Transverse colon (tissue), 4 donors: ENCODE measurements around the gene BRSK2. TPM values are rescaled to one million over a fixed set of nuclear protein-coding genes. Genes with fewer than 3 reads are reported as not detected.

ENCODE experiments used
- DNase-seq: peaks from one replicate; pipeline ENCODE4 v3.0.0-alpha.2; 2019
- H3K27ac ChIP-seq, 4 donors: fragments of 200-600 bp; sonication (generic); 2 replicates each; pipeline ENCODE4 v1.5.1; 2016 to 2018; ENCODE audit warnings: inconsistent platforms in 4 of 4
- H3K27me3 ChIP-seq: fragments of 200-600 bp; sonication (generic); 2 replicates; pipeline ENCODE4 v1.5.1; 2017; ENCODE audit warnings: inconsistent platforms
- H3K36me3 ChIP-seq, 4 donors: fragments of 200-600 bp; sonication (generic); 2 replicates each; pipeline ENCODE4 v1.5.1; 2017 to 2019; ENCODE audit warnings: inconsistent platforms in 4 of 4
- H3K4me1 ChIP-seq, 4 donors: fragments of 200-600 bp; sonication (generic); 2 replicates each; pipeline ENCODE4 v1.5.1; 2017 to 2020; ENCODE audit warnings: inconsistent platforms in 4 of 4
- H3K4me3 ChIP-seq, 4 donors: fragments of 200-600 bp; sonication (generic); 1 replicate in 1 of 4; 2 replicates in 3 of 4; pipeline versions ENCODE4 v1.5.1 to v1.6.1; 2017 to 2019; ENCODE audit warnings: inconsistent platforms in 4 of 4
- H3K9me3 ChIP-seq, 2 donors: fragments of 200-600 bp; sonication (generic); 2 replicates each; pipeline ENCODE4 v1.5.1; 2017 to 2019; ENCODE audit warnings: inconsistent platforms in 2 of 2
- EP300 ChIP-seq: sonication (generic); formaldehyde crosslinking; IDR thresholded peaks from one replicate; pipeline ENCODE4 v1.6.1; 2017; ENCODE audit warnings: antibody characterized with exemption, low read depth
- POLR2A ChIP-seq: fragments of 450-650 bp; IDR thresholded peaks from one replicate; pipeline ENCODE4 v1.6.1; 2016; ENCODE audit warnings: antibody characterized with exemption, mild to moderate bottlenecking, moderate library complexity
- POLR2AphosphoS5 ChIP-seq, 3 donors: sonication (generic); formaldehyde crosslinking; IDR thresholded peaks; one replicate each; pipeline ENCODE4 v1.6.1; 2016; ENCODE audit warnings: antibody characterized with exemption in 3 of 3
- WGBS, 2 donors: methylation state at CpG; one replicate each; pipeline ENCODE4 v1.1.5; 2018; ENCODE audit warnings: low coverage in 1 of 2; 5-methylcytosine and 5-hydroxymethylcytosine counted together
- in situ Hi-C, 4 donors: fragments of 200-750 bp; cut with MboI; loops; one replicate each; pipeline versions ENCODE4 v1.15.0 to v1.15.1; 2017; ENCODE audit warnings: low sequenced_read_pairs in 3 of 4, low pct_ligation_motif_present in 1 of 4, low pct_unique_long_range_greater_than_20kb in 1 of 4
- intact Hi-C: fragments of 100-400 bp; cut with DNase I; formaldehyde crosslinking; loops from one replicate; pipeline ENCODE4 v1.15.1; 2023; ENCODE audit warnings: low total_unique reads
- total RNA-seq, 4 donors: library from RNA; depleted of rRNA; stranded (reverse); fragments of >200 nt; gene quantifications; one replicate each; pipeline ENCODE4 v1.1.0, GENCODE V29; 2016
- TF ChIP-seq, protein P1 (sequence below), 5 experiments: fragments of 200-600 bp in 3 of 5; fragments of 450-650 bp in 2 of 5; sonication (generic) in 3 of 5; IDR thresholded peaks; 1 replicate in 2 of 5; 2 replicates in 3 of 5; pipeline ENCODE4 v1.5.1; 2016 to 2017; ENCODE audit warnings: antibody characterized with exemption in 5 of 5, inconsistent platforms in 3 of 5, mild to moderate bottlenecking in 2 of 5, moderate library complexity in 1 of 5

Gene BRSK2
- total RNA-seq, 4 donors from 2014 or later = 0.14 to 1.8 (median 0.95) TPM; not detected in 1

DNA sequence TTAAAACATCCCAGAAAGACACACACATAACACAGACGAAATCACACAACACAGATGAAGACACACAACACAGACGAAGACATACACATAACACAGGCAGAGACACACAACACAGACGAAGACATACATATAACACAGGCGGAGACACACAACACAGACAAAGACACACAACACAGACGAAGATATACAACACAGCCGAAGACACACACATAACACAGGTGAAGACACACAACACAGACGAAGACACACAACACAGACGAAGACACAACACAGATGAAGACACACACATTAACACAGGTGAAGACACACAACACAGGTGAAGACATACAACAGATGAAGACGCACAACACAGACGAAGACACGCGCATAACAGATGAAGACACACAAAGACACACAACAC is 101.6 kb downstream of the BRSK2 start:
- no peak overlapping the region for H3K27ac ChIP-seq
- intact Hi-C loops = no loop called here
- peaks cover 25 to 54% (median 29%) of the 10 kb centered on the region in 4 donors for H3K4me1 ChIP-seq
- no peak for DNase-seq
- no peak overlapping the region for H3K4me3 ChIP-seq
- in situ Hi-C loops = no loop called here
- no peaks in the 10 kb centered on the region for H3K9me3 ChIP-seq
- H3K36me3 ChIP-seq = no peaks in the 10 kb centered on the region
- H3K27me3 ChIP-seq = no peaks in the 10 kb centered on the region
- TF ChIP-seq, protein P1, sequence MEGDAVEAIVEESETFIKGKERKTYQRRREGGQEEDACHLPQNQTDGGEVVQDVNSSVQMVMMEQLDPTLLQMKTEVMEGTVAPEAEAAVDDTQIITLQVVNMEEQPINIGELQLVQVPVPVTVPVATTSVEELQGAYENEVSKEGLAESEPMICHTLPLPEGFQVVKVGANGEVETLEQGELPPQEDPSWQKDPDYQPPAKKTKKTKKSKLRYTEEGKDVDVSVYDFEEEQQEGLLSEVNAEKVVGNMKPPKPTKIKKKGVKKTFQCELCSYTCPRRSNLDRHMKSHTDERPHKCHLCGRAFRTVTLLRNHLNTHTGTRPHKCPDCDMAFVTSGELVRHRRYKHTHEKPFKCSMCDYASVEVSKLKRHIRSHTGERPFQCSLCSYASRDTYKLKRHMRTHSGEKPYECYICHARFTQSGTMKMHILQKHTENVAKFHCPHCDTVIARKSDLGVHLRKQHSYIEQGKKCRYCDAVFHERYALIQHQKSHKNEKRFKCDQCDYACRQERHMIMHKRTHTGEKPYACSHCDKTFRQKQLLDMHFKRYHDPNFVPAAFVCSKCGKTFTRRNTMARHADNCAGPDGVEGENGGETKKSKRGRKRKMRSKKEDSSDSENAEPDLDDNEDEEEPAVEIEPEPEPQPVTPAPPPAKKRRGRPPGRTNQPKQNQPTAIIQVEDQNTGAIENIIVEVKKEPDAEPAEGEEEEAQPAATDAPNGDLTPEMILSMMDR (IDR thresholded peaks at IDR 0.05) = no peak
- no peak for TF ChIP-seq POLR2A
- 88 to 91% methylated on average over 12 of the region's 12 CpGs for WGBS, 2 donors

DNA sequence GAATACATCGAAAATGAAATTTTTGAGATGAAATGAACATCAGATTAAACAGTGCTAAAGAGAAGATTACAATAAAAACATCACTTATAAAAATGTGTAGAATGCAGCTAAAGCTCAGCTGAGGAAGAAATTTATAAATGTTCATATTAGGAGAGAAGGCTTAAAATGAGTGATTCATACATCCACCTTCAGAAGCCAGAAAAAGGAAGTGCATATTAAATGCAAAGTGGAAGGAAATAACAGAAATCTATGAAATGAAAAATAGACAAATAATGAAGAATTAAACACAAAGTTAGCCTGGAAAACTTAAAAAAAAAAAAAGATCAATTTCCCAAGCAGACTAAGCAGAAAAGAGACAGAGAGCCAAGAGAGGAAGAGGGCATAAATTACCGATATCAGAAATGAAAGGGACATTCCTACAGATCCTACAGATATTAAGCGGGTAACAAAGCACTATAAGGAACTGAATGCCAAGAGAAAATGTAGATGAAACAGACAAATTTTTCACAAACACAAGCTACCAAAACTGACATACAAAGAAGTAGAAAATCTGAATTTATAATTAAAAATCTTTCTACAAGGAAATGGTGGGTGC is 104.0 kb downstream of the BRSK2 start:
- Histone ChIP-seq H3K27me3 (no peaks in the 10 kb centered on the region), H3K4me1 (peaks cover 2 to 35% (median 5%) of the 10 kb centered on the region in 4 donors), H3K36me3 (no peaks in the 10 kb centered on the region), H3K9me3 (no peaks in the 10 kb centered on the region), H3K27ac (no peak overlapping the region), H3K4me3 (no peak overlapping the region)
- 83 to 100% methylated on average over 3 of the region's 3 CpGs for WGBS, 2 donors
- intact Hi-C loops = no loop called here
- TF ChIP-seq, protein P1 (IDR thresholded peaks at IDR 0.05) = no peak
- no peak for TF ChIP-seq POLR2A
- in situ Hi-C loops = no loop called here
- DNase-seq = no peak

DNA sequence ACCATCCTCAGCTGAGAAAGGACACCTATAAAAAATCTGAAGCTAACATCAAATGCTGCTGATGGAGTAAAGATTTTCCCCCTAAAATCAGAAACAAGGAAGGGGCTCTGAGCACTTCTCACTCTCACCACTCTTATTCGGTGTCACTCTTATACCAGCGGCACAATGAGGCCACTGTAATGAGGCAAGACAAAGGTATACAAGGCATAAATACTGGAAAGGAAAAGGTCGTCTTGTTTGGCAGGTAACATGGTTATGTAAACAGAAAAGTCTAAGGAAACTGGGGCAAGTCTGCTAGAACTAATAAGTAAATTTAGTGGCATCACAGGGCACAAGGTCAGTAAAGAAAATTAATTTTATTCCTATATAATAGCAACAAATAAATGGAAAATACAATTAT is 104.9 kb downstream of the BRSK2 start:
- WGBS, 2 donors = 56 to 68% methylated on average over 3 of the region's 3 CpGs
- intact Hi-C loops (no loop called here), in situ Hi-C loops (no loop called here)
- Histone ChIP-seq H3K36me3 (no peaks in the 10 kb centered on the region), H3K4me1 (peaks cover 1 to 26% (median 3%) of the 10 kb centered on the region in 4 donors), H3K4me3 (no peak overlapping the region), H3K27me3 (no peaks in the 10 kb centered on the region), H3K27ac (no peak overlapping the region), H3K9me3 (no peaks in the 10 kb centered on the region)
- DNase-seq = no peak
- TF ChIP-seq POLR2AphosphoS5 (IDR thresholded peaks at IDR 0.05) = no peak
- TF ChIP-seq POLR2A = no peak
- no peak for TF ChIP-seq EP300
- TF ChIP-seq, protein P1 (IDR thresholded peaks at IDR 0.05) = no peak

DNA sequence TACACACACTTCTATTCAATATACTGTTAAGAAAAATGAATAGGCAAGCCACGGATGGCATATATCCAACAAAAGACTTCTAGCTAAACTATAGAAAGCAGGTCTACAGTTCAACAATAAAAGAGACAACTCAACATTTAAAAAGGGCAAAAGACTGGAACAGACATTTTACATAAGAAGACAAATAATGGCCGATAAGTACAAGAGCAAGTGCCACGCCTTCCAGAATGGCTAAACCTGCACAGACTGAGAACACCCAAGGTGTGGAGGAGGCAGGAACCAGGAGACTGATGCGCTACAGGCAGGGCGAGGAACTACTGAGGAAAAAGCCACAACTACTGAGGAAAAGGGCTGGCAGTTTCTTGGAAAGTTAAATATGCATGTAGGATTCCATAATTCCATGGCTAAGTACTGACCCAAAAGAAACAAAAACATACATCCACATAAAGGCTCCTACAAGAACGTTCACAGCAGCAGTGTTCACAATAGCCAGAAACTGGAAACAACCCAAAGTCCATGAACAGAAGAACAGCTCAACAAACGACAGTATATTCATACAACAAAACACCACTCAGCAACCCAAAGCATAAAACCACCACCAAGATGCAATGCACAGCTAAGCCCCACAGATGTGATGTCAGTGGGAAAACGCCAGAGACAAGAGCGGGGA is 106.5 kb downstream of the BRSK2 start:
- WGBS, 2 donors = 71 to 78% methylated on average over 7 to 9 of the region's 9 CpGs
- H3K4me3 ChIP-seq = no peak overlapping the region
- no peaks in the 10 kb centered on the region for H3K36me3 ChIP-seq
- intact Hi-C loops (no loop called here), in situ Hi-C loops (no loop called here)
- H3K27me3 ChIP-seq = no peaks in the 10 kb centered on the region
- DNase-seq = no peak
- no peak for TF ChIP-seq POLR2A
- TF ChIP-seq, protein P1 (IDR thresholded peaks at IDR 0.05) = no peak
- TF ChIP-seq POLR2AphosphoS5 (IDR thresholded peaks at IDR 0.05) = no peak
- TF ChIP-seq EP300 = no peak
- no peaks in the 10 kb centered on the region for H3K9me3 ChIP-seq
- H3K4me1 ChIP-seq = peaks cover 0 to 24% (median 3%) of the 10 kb centered on the region in 4 donors
- H3K27ac ChIP-seq = no peak overlapping the region
